ENCODE results near the gene NUDT8.

NUDT8 gene

DNA sequence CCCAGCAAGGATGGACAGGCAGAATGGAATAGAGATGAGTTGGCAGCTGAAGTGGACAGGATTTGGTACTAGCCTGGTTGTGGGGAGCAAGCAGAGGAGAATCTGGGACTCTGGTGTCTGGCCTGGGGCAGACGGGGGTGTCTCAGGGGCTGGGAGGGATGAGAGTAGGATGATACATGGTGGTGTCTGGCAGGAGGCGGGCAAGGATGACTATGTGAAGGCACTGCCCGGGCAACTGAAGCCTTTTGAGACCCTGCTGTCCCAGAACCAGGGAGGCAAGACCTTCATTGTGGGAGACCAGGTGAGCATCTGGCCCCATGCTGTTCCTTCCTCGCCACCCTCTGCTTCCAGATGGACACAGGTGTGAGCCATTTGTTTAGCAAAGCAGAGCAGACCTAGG lies 43.8 kb downstream of the NUDT8 start:
- no peak for DNase-seq

DNA sequence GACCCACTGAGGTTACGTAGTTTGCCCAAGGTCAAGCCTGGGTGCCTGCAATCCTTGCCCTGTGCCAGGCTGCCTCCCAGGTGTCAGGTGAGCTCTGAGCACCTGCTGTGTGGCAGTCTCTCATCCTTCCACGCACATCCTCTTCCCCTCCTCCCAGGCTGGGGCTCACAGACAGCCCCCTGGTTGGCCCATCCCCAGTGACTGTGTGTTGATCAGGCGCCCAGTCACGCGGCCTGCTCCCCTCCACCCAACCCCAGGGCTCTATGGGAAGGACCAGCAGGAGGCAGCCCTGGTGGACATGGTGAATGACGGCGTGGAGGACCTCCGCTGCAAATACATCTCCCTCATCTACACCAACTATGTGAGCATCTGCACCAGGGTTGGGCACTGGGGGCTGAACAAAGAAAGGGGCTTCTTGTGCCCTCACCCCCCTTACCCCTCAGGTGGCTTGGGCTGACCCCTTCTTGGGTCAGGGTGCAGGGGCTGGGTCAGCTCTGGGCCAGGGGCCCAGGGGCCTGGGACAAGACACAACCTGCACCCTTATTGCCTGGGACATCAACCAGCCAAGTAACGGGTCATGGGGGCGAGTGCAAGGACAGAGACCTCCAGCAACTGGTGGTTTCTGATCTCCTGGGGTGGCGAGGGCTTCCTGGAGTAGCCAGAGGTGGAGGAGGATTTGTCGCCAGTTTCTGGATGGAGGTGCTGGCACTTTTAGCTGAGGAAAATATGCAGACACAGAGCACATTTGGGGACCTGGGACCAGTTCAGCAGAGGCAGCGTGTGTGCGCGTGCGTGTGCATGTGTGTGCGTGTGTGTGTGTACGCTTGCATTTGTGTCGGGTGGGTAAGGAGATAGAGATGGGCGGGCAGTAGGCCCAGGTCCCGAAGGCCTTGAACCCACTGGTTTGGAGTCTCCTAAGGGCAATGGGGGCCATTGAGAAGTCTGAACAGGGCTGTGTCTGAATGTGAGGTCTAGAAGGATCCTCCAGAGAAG lies 44.6 kb downstream of the NUDT8 start:
- no peak for DNase-seq

DNA sequence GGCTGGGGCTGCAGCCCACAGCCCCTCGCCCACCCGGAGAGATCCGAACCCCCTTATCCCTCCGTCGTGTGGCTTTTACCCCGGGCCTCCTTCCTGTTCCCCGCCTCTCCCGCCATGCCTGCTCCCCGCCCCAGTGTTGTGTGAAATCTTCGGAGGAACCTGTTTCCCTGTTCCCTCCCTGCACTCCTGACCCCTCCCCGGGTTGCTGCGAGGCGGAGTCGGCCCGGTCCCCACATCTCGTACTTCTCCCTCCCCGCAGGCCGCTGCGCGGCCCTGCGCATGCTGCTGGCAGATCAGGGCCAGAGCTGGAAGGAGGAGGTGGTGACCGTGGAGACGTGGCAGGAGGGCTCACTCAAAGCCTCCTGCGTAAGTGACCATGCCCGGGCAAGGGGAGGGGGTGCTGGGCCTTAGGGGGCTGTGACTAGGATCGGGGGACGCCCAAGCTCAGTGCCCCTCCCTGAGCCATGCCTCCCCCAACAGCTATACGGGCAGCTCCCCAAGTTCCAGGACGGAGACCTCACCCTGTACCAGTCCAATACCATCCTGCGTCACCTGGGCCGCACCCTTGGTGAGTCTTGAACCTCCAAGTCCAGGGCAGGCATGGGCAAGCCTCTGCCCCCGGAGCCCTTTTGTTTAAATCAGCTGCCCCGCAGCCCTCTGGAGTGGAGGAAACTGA lies 45.4 kb downstream of the NUDT8 start:
- no peak for DNase-seq

DNA sequence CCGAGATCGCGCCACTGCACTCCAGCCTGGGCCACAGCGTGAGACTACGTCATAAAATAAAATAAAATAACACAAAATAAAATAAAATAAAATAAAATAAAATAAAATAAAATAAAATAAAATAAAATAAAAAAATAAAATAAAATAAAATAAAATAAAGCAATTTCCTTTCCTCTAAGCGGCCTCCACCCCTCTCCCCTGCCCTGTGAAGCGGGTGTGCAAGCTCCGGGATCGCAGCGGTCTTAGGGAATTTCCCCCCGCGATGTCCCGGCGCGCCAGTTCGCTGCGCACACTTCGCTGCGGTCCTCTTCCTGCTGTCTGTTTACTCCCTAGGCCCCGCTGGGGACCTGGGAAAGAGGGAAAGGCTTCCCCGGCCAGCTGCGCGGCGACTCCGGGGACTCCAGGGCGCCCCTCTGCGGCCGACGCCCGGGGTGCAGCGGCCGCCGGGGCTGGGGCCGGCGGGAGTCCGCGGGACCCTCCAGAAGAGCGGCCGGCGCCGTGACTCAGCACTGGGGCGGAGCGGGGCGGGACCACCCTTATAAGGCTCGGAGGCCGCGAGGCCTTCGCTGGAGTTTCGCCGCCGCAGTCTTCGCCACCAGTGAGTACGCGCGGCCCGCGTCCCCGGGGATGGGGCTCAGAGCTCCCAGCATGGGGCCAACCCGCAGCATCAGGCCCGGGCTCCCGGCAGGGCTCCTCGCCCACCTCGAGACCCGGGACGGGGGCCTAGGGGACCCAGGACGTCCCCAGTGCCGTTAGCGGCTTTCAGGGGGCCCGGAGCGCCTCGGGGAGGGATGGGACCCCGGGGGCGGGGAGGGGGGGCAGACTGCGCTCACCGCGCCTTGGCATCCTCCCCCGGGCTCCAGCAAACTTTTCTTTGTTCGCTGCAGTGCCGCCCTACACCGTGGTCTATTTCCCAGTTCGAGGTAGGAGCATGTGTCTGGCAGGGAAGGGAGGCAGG lies 46.2 kb downstream of the NUDT8 start, which contains the start of gene GSTP1:
Gene GSTP1 (plus strand): TSS at position 566 of the 958 bp plus-strand sequence. CDS start 32 bp downstream, at position 598.
- peak; percentile 68 for DNase-seq

DNA sequence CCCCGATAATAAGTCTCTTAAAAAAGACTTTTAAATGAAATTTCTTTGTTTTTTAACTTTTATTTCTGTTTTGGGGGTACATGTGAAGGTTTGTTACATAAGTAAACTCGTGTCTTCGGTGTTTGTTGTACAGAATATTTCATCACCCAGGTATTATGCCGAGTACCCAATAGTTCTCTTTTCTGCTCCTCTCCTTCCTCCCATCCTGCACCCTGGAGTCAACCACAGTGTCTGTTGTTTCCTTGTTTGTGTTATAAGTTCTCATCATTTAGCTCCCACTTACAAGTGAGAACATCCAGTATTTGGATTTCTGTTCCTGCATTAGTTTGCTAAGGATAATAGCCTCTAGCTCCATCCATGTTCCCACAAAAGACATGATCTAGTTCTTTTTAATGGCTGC lies 47.7 kb downstream of the NUDT8 start:
- DNase-seq: no peak

DNA sequence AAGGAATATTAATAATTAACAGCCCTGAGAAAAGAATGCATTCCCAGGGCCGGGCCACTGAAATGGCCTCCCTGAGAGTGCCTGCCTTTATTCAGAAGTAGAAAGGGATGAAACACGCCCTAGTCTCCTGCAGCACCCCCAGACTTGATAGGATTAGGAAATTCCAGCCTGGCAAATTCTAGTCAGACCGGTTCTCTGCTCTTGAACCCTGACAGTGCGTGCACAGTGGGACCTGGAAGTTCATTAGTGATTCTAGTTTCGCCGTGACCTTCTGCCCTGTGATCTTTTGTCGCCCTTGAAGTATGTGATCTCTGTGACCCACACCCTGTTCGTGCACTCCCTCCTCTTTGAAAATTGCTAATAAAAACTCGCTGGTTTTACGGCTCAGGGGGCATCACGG lies 48.3 kb downstream of the NUDT8 start:
- no peak for DNase-seq

DNA sequence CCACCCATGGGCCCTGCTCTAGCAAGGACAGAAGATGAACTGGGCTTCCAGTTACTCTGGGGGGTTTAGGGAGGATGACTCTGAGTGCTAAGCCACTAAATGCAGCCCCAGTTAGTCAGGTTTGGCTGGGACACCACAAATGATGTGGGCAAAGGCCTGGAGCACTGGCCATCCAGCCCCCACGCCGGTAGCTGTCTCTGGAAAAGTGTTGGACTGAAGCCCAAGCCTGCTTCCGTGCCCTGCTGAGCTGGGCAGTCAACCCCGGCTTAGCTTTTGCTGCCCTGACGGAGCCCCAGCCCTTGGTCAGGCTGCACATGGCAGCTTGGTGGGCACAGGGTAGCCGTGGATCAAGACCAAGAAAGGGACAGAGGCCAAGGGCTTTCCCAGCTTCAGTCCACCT lies 51.8 kb downstream of the NUDT8 start:
- no peak for DNase-seq
